ENCODE measurements around the gene CCDC148. TPM values are rescaled to one million over a fixed set of nuclear protein-coding genes. Genes with fewer than 3 reads are reported as not detected.

The CCDC148 gene
- total and polyA plus RNA-seq, 10 of the 15 experiments (the other 5 are each of a cell fraction or from before 2014, with no cell fraction given), result 0.07 to 0.30 (median 0.18) TPM; not detected in 7

- TF ChIP-seq CEBPZ (IDR thresholded peaks at IDR 0.05; ENCODE audit: low read depth, low read length) (no peak), BACH1 (IDR thresholded peaks at IDR 0.05; ENCODE audit: borderline replicate concordance) (no peak), POLR2AphosphoS5 (IDR thresholded peaks at IDR 0.05; ENCODE audit: low read length) (no peak), EP300 (IDR thresholded peaks at IDR 0.05; ENCODE audit: borderline replicate concordance in 1 of 2, control insufficient read depth in 1 of 2, low read depth in 2 of 2, low read length in 2 of 2) (no peak), BCL11A (IDR thresholded peaks at IDR 0.05; ENCODE audit: low read depth, low read length) (no peak)
Observed at GRCh38 chr2:158270536-158270935, 186.0 kb downstream of the CCDC148 start (continued).

- DNase-seq (ENCODE audit: low read depth, low spot score) (no peak), FAIRE-seq (no peak), ATAC-seq (no peak)
- Histone ChIP-seq H3K9me3 (replicated peaks; ENCODE audit: control insufficient read depth, insufficient read depth, low read length) (no peaks in the 10 kb centered on the region), H3K9ac (ENCODE audit: control insufficient read depth, insufficient read depth, low read length) (no peak overlapping the region), H3K27me3 (replicated peaks in 1 of 2; ENCODE audit: control insufficient read depth in 2 of 2, insufficient read depth in 2 of 2, low read length in 1 of 2) (no peaks in the 10 kb centered on the region; a peak in 1 of 4 replicates), H4K20me1 (ENCODE audit: control insufficient read depth, insufficient read depth) (no peaks in the 10 kb centered on the region), H3K36me3 (ENCODE audit: control insufficient read depth in 2 of 2, insufficient read depth in 2 of 2, low read length in 1 of 2) (no peaks in the 10 kb centered on the region), H3K4me2 (ENCODE audit: control insufficient read depth, insufficient read depth) (no peak overlapping the region), H3K4me3 (no peak overlapping the region), H3K27ac (ENCODE audit: control insufficient read depth, insufficient read depth) (no peak overlapping the region), H2AFZ (ENCODE audit: control insufficient read depth, low read depth, low read length) (no peak overlapping the region), H3K79me2 (ENCODE audit: control insufficient read depth, insufficient read depth, low read length) (no peaks in the 10 kb centered on the region), H3K4me1 (ENCODE audit: control insufficient read depth, insufficient read depth, low read length) (no peaks in the 10 kb centered on the region)
- intact Hi-C loops (cut with micrococcal nuclease; ENCODE audit: unreplicated experiment) (no loop called here), in situ Hi-C loops (cut with MboI) (no loop called here)
- ChIA-PET SMC1A (ENCODE audit: uncharacterized antibody, unreplicated experiment) (no interaction called here), RAD21 (ENCODE audit: unreplicated experiment) (no interaction called here), POLR2A (no interaction called here), CTCF (no interaction called here)
- BruUV-seq (replicated peaks), result no TSS peak
- WGBS (ENCODE audit: insufficient coverage, insufficient replicate concordance, low lambda C conversion rate, missing lambda C conversion rate), result 14% methylated on average over 2 of the region's 2 CpGs
- no peak for TF ChIP-seq POLR2AphosphoS2 (IDR thresholded peaks at IDR 0.05; ENCODE audit: low read depth, low read length)
- no peak for TF ChIP-seq SMAD1 (IDR thresholded peaks at IDR 0.05; ENCODE audit: low read depth, partially characterized antibody)
Observed at GRCh38 chr2:158269143-158269542, 187.4 kb downstream of the CCDC148 start.
